UCSD-AML1 (cell line): ENCODE results near the gene HAPLN3.

ENCODE experiments used
- DNase-seq: peaks from one replicate; lab custom pipeline; 2025; ENCODE audit not compliant: unreplicated experiment; lab: John Stamatoyannopoulos, UW

Gene HAPLN3

GRCh38 chr15:88832820-88833730, 62.3 kb downstream of the HAPLN3 start:
- no peak for DNase-seq

- DNase-seq, result no peak
Observed at GRCh38 chr15:88830016-88830415, 65.3 kb downstream of the HAPLN3 start.

GRCh38 chr15:88828791-88829190, 66.6 kb downstream of the HAPLN3 start:
- no peak for DNase-seq
